SK-N-SH (cell line): ENCODE measurements around the gene UBE2E2. TPM values are rescaled to one million over a fixed set of nuclear protein-coding genes. Genes with fewer than 3 reads are reported as not detected.
A peak's percentile ranks its signal among the peaks of the same experiment; 100 is the strongest.

ENCODE experiments used
- CTCF ChIA-PET: fragments of 300-600, 350-600 bp; formaldehyde crosslinking; extraction: SDS; loops from one replicate; lab custom pipeline; 2021; lab: Yijun Ruan, JAX
- POLR2A ChIA-PET: fragments of 350-600 bp; sonication (Branson Sonifier 250); formaldehyde crosslinking; extraction: SDS; loops from one replicate; lab custom pipeline; 2020; ENCODE audit warnings: antibody characterized with exemption, inconsistent platforms; lab: Yijun Ruan, JAX
- DNase-seq: peaks from one replicate; pipeline ENCODE4 v3.0.0; 2012
- H2AFZ ChIP-seq: fragments of 200-600 bp; sonication (generic); 2 replicates; pipeline ENCODE4 v1.8.1; 2016; ENCODE audit warnings: antibody characterized with exemption, mild to moderate bottlenecking, low read depth
- H3F3A ChIP-seq: fragments of 200-600 bp; sonication (generic); replicated peaks from 2 replicates; pipeline ENCODE3; 2016; ENCODE audit warnings: antibody characterized with exemption, mild to moderate bottlenecking; ENCODE audit not compliant: insufficient read depth
- H3K27ac ChIP-seq, 2 experiments: fragments of 200-500 bp in 1 of 2; fragments of 200-600 bp in 1 of 2; sonication (Bioruptor generic) in 1 of 2; sonication (generic), shearing (Covaris generic) in 1 of 2; 2 replicates each; pipeline versions ENCODE4 v1.5.1 to v1.6.1; 2014 to 2016; ENCODE audit warnings: low read depth in 2 of 2, inconsistent platforms in 1 of 2, low read length in 1 of 2, mild to moderate bottlenecking in 1 of 2, mixed read lengths in 1 of 2
- H3K27me3 ChIP-seq: fragments of 200-600 bp; sonication (generic), shearing (Covaris generic); 2 replicates; pipeline ENCODE4 v1.6.1; 2016; ENCODE audit warnings: mixed run types; ENCODE audit not compliant: insufficient read depth
- H3K36me3 ChIP-seq, 2 experiments: fragments of 200-500 bp in 1 of 2; fragments of 200-600 bp in 1 of 2; sonication (Bioruptor generic) in 1 of 2; sonication (generic) in 1 of 2; replicated peaks in 1 of 2; 2 replicates each; pipeline versions ENCODE3 to v1.5.1; 2014 to 2016; ENCODE audit warnings: low read length in 1 of 2, mild to moderate bottlenecking in 1 of 2; ENCODE audit not compliant: insufficient read depth in 2 of 2, control insufficient read depth in 1 of 2
- H3K4me1 ChIP-seq, 2 experiments: fragments of 200-500 bp in 1 of 2; fragments of 200-600 bp in 1 of 2; sonication (Bioruptor generic) in 1 of 2; sonication (generic), shearing (Covaris generic) in 1 of 2; 2 replicates each; pipeline versions ENCODE4 v1.5.1 to v1.6.1; 2014 to 2016; ENCODE audit warnings: low read depth in 1 of 2, low read length in 1 of 2, mixed run types in 1 of 2; ENCODE audit not compliant: insufficient read depth in 2 of 2, control insufficient read depth in 1 of 2
- H3K4me2 ChIP-seq: fragments of 200-600 bp; sonication (generic), shearing (Covaris generic); 2 replicates; pipeline ENCODE4 v1.6.1; 2017; ENCODE audit warnings: mixed run types
- H3K4me3 ChIP-seq, 2 experiments: fragments of 200-500 bp in 1 of 2; fragments of 200-600 bp in 1 of 2; sonication (Bioruptor generic) in 1 of 2; sonication (generic), shearing (Covaris generic) in 1 of 2; 2 replicates each; pipeline versions ENCODE4 v1.5.1 to v1.8.1; 2014 to 2016; ENCODE audit warnings: low read depth in 2 of 2, inconsistent platforms in 1 of 2, low read length in 1 of 2, mild to moderate bottlenecking in 1 of 2, mixed read lengths in 1 of 2, moderate library complexity in 1 of 2
- H3K79me2 ChIP-seq: fragments of 200-600 bp; sonication (generic); 2 replicates; pipeline ENCODE4 v1.8.1; 2017; ENCODE audit warnings: mild to moderate bottlenecking; ENCODE audit not compliant: insufficient read depth
- H3K9ac ChIP-seq: fragments of 200-600 bp; sonication (generic); 2 replicates; pipeline ENCODE4 v1.6.1; 2017; ENCODE audit warnings: mixed run types
- H3K9me2 ChIP-seq: fragments of 200-600 bp; sonication (generic); 2 replicates; pipeline ENCODE4 v1.6.1; 2017; ENCODE audit warnings: mixed run types
- H3K9me3 ChIP-seq: fragments of 200-600 bp; sonication (generic); 2 replicates; pipeline ENCODE4 v1.6.1; 2017; ENCODE audit warnings: mixed run types, mild to moderate bottlenecking, moderate library complexity
- H4K20me1 ChIP-seq: fragments of 200-600 bp; sonication (generic); 2 replicates; pipeline ENCODE4 v1.6.1; 2017; ENCODE audit warnings: mild to moderate bottlenecking, mixed run types; ENCODE audit not compliant: insufficient read depth
- EP300 ChIP-seq, 2 experiments: IDR thresholded peaks; 2 replicates each; pipeline versions ENCODE4 v1.4.0 to v1.6.1; 2012; ENCODE audit warnings: borderline replicate concordance in 1 of 2, low read depth in 1 of 2, low read length in 1 of 2
- FOXM1 ChIP-seq: IDR thresholded peaks from 2 replicates; pipeline ENCODE4 v1.4.0; 2012; ENCODE audit warnings: low read depth, mild to moderate bottlenecking
- GATA2 ChIP-seq: sonication (generic); formaldehyde crosslinking; IDR thresholded peaks from 2 replicates; pipeline ENCODE4 v1.5.0; 2020; ENCODE audit warnings: mild to moderate bottlenecking, missing genetic modification reagents
- MEF2A ChIP-seq: IDR thresholded peaks from 2 replicates; pipeline ENCODE4 v1.4.0; 2012; ENCODE audit warnings: low read depth, borderline replicate concordance
- TCF12 ChIP-seq: IDR thresholded peaks from 2 replicates; pipeline ENCODE4 v1.4.0; 2012
- WGBS: methylation state at CpG from one replicate; pipeline ENCODE4 v1.1.6; 2017; ENCODE audit warnings: low lambda C conversion rate; 5-methylcytosine and 5-hydroxymethylcytosine counted together
- polyA plus RNA-seq, 3 experiments: library from polyadenylated mRNA; depleted of rRNA; stranded (reverse); fragments of >200 nt; gene quantifications; 2 replicates each; pipeline ENCODE4 v1.2.3, GENCODE V29; 2012
- TF ChIP-seq, protein P1 (sequence below): IDR thresholded peaks from 2 replicates; pipeline ENCODE4 v1.6.1; 2012; ENCODE audit warnings: mild to moderate bottlenecking, low read depth, low read length, moderate library complexity
- TF ChIP-seq, protein P2 (sequence below): IDR thresholded peaks from 2 replicates; pipeline ENCODE4 v1.4.0; 2012; ENCODE audit warnings: low read depth
- TF ChIP-seq, protein P3 (sequence below): fragments of 150-350 bp; IDR thresholded peaks from 2 replicates; pipeline ENCODE4 v1.6.1; 2017; ENCODE audit warnings: antibody characterized with exemption, low read length, low read depth, borderline replicate concordance
- TF ChIP-seq, protein P4 (sequence below): fragments of 200-600 bp; sonication (generic); IDR thresholded peaks from 2 replicates; pipeline ENCODE4 v1.6.1; 2017; ENCODE audit warnings: antibody characterized with exemption, mild to moderate bottlenecking, moderate library complexity

The UBE2E2 gene
- polyA plus RNA-seq, 1 of the 3 experiments (the other 2 are of a cell fraction): 46.4 TPM

DNA sequence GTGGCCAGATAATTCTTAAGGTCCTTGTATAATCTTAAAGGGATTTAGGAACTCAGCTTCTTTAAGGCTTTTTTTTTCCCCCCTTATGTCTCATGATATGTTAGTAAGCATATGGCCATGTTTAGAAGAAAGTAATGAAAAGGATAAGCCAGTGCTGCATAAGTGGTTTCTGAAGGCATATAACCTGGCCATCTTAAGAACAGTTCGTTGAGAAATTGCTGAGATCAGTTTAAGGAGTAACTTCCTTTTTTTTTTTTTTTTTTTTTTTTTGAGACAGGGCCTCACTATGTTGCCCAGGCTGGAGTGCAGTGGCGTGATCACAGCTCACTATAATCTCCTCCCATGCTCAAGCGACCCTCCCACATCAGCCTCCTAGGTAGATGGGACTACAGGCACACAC lies 51.7 kb downstream of the UBE2E2 start (continued):
- TF ChIP-seq, protein P1, sequence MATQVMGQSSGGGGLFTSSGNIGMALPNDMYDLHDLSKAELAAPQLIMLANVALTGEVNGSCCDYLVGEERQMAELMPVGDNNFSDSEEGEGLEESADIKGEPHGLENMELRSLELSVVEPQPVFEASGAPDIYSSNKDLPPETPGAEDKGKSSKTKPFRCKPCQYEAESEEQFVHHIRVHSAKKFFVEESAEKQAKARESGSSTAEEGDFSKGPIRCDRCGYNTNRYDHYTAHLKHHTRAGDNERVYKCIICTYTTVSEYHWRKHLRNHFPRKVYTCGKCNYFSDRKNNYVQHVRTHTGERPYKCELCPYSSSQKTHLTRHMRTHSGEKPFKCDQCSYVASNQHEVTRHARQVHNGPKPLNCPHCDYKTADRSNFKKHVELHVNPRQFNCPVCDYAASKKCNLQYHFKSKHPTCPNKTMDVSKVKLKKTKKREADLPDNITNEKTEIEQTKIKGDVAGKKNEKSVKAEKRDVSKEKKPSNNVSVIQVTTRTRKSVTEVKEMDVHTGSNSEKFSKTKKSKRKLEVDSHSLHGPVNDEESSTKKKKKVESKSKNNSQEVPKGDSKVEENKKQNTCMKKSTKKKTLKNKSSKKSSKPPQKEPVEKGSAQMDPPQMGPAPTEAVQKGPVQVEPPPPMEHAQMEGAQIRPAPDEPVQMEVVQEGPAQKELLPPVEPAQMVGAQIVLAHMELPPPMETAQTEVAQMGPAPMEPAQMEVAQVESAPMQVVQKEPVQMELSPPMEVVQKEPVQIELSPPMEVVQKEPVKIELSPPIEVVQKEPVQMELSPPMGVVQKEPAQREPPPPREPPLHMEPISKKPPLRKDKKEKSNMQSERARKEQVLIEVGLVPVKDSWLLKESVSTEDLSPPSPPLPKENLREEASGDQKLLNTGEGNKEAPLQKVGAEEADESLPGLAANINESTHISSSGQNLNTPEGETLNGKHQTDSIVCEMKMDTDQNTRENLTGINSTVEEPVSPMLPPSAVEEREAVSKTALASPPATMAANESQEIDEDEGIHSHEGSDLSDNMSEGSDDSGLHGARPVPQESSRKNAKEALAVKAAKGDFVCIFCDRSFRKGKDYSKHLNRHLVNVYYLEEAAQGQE: no peak
- no peak for TF ChIP-seq MEF2A
- no peak for TF ChIP-seq EP300 (IDR thresholded peaks at IDR 0.05; ENCODE audit: borderline replicate concordance in 1 of 2, low read depth in 1 of 2, low read length in 1 of 2)
- TF ChIP-seq FOXM1: no peak
- TF ChIP-seq, protein P2, sequence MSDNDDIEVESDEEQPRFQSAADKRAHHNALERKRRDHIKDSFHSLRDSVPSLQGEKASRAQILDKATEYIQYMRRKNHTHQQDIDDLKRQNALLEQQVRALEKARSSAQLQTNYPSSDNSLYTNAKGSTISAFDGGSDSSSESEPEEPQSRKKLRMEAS: no peak
- no peak for TF ChIP-seq TCF12

DNA sequence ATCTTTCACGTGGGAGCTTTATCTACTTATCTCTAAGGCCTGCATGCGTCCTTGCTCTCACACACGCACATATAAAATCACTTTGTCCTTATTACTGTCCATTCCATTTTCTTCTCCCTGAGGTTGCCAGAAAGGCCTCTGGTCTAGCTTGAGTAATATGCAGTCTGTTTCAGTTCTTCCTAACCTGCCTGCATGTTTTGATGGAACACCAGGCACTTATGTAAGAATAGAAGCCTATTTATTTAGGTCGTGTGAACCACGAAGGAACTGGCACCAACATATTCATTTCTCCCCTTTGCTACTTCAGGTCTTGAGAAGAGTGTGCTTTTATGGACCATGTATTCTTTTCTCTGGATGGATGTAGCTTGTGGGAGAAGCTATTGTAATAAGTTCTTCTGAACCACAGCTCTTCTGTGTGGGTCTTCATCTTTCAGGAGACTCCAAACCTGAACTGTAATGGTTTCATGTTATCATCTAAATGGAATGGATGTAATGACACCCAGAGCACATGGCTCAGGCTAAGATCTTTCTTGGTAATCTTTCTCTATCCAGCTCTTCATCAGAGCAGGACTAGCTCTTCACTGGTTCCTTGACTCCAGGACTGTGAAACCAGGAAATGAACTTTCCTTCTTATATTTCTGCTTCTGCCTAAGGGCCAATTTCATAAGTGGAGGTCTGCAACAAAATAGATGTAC lies 53.8 kb downstream of the UBE2E2 start:
- H3K27ac ChIP-seq: peak overlapping the region in 1 of 2 experiments; percentile 7; a peak in 1 of 4 replicates
- POLR2A ChIA-PET: no interaction called here
- H3K9me2 ChIP-seq: no peaks in the 10 kb centered on the region
- no peak overlapping the region for H3K4me2 ChIP-seq
- H3K4me3 ChIP-seq: no peak overlapping the region
- peaks cover 3 to 4% of the 10 kb centered on the region in 2 experiments; a peak in 2 of 4 replicates for H3K4me1 ChIP-seq
- TF ChIP-seq GATA2 (CRISPR knock-in tag) (peak; percentile 51; the same call in 1 of the 2 replicates), EP300 (IDR thresholded peaks at IDR 0.05; ENCODE audit: borderline replicate concordance in 1 of 2, low read depth in 1 of 2, low read length in 1 of 2) (0 out of 4 replicates have a peak, but pooled peaks of 1 of the 2 experiments have one; percentile 15)
- TF ChIP-seq, protein P3, sequence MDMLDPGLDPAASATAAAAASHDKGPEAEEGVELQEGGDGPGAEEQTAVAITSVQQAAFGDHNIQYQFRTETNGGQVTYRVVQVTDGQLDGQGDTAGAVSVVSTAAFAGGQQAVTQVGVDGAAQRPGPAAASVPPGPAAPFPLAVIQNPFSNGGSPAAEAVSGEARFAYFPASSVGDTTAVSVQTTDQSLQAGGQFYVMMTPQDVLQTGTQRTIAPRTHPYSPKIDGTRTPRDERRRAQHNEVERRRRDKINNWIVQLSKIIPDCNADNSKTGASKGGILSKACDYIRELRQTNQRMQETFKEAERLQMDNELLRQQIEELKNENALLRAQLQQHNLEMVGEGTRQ: no peak
- H3K79me2 ChIP-seq: peaks cover 67% of the 10 kb centered on the region
- DNase-seq: no peak
- H3K36me3 ChIP-seq: no peaks in the 10 kb centered on the region
- H4K20me1 ChIP-seq: no peaks in the 10 kb centered on the region
- H2AFZ ChIP-seq: no peak overlapping the region
- peaks cover 4% of the 10 kb centered on the region for H3F3A ChIP-seq
- no peaks in the 10 kb centered on the region for H3K27me3 ChIP-seq
- H3K9ac ChIP-seq: no peak overlapping the region
- 89% methylated on average over 5 of the region's 5 CpGs for WGBS
- CTCF ChIA-PET: no interaction called here
- no peaks in the 10 kb centered on the region for H3K9me3 ChIP-seq

DNA sequence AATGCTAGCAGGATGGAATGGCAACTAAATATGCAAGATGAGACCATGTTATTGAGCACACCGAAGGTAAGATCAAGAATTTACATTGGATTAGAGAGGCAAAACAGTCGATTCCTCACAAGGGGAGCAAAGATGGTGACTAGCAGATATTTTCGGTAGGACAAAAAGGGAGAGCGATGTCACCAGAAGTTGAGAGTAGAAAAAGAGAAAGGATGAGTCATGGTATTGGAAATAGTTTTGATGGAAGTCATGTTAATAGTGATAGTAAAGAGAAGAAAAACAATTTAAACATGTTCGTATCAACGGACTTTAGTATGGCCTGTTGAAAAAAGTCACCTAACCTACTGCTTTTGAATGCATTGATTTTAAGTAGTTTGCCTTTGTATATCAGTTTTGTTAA lies 55.0 kb downstream of the UBE2E2 start:
- H3F3A ChIP-seq: peaks cover 10% of the 10 kb centered on the region
- no peaks in the 10 kb centered on the region for H4K20me1 ChIP-seq
- no peaks in the 10 kb centered on the region for H3K27me3 ChIP-seq
- no peak for DNase-seq
- peaks cover 3 to 4% of the 10 kb centered on the region in 2 experiments; a peak in 2 of 4 replicates for H3K4me1 ChIP-seq
- POLR2A ChIA-PET: no interaction called here
- H3K79me2 ChIP-seq: peaks cover 68% of the 10 kb centered on the region
- H3K4me3 ChIP-seq: no peak overlapping the region
- WGBS: 94% methylated on average over 6 of the region's 6 CpGs
- no peak overlapping the region for H2AFZ ChIP-seq
- H3K9ac ChIP-seq: no peak overlapping the region
- no peak overlapping the region for H3K4me2 ChIP-seq
- CTCF ChIA-PET: no interaction called here
- no peaks in the 10 kb centered on the region for H3K9me2 ChIP-seq
- H3K9me3 ChIP-seq: no peaks in the 10 kb centered on the region
- H3K27ac ChIP-seq: no peak overlapping the region; a peak in 1 of 4 replicates
- no peaks in the 10 kb centered on the region for H3K36me3 ChIP-seq
- TF ChIP-seq, protein P3: no peak
- TF ChIP-seq, protein P1: no peak
- TF ChIP-seq, protein P4, sequence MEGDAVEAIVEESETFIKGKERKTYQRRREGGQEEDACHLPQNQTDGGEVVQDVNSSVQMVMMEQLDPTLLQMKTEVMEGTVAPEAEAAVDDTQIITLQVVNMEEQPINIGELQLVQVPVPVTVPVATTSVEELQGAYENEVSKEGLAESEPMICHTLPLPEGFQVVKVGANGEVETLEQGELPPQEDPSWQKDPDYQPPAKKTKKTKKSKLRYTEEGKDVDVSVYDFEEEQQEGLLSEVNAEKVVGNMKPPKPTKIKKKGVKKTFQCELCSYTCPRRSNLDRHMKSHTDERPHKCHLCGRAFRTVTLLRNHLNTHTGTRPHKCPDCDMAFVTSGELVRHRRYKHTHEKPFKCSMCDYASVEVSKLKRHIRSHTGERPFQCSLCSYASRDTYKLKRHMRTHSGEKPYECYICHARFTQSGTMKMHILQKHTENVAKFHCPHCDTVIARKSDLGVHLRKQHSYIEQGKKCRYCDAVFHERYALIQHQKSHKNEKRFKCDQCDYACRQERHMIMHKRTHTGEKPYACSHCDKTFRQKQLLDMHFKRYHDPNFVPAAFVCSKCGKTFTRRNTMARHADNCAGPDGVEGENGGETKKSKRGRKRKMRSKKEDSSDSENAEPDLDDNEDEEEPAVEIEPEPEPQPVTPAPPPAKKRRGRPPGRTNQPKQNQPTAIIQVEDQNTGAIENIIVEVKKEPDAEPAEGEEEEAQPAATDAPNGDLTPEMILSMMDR: no peak
